ENCODE results near the gene MYO1G. TPM values are rescaled to one million over a fixed set of nuclear protein-coding genes. Genes with fewer than 3 reads are reported as not detected.

Gene MYO1G
- polyA plus RNA-seq, 1 of the 3 experiments (the other 2 are of a cell fraction) = 0.05 TPM

DNA sequence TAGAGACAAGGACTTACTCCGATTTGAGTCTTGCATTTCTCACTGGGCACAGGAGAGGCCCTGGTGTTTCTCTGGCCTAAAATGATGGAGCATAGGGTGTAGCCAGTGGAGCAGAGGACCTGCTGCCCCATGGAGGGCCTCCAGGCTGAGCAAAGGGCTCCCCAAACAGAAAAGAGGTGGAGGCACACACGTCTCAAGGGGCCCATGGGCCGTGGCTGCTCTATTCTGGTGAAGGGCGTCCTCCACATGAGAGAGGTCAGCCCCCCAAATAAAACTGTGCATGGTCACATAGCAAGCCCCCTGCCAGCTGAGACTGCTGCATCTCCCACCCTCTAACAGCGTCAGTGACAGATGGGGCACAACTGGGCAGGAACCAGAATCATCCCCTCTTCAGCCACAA lies 41.4 kb downstream of the MYO1G start:
- no peaks in the 10 kb centered on the region for H3K4me1 ChIP-seq (ENCODE audit: control insufficient read depth in 1 of 2, insufficient read depth in 2 of 2, low read depth in 1 of 2, low read length in 1 of 2)
- no peak overlapping the region for H3K4me3 ChIP-seq (ENCODE audit: low read depth in 2 of 2, low read length in 1 of 2)

DNA sequence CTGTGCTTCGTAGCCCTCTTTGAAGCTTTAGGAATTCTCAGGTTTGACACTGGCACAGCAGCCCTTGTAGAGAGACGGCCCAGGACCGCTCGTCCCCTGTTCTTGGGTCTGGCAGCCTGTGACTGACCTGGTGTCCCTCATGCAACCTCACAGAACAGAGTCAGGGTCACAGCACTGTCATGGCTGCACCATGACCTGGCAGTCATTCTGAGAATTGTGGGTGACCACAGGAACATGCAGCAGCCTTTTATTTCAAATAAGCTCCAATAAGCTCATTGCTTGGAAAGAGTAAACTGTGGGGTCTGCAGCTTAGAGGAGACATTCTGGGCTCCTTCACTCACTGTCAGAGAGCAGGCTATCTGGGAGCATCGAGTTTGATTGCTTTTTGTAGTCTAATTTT lies 42.5 kb downstream of the MYO1G start:
- Histone ChIP-seq H3K9ac (no peak overlapping the region), H3K27me3 (ENCODE audit: insufficient read depth) (peaks cover 27% of the 10 kb centered on the region; the same call in 1 of the 2 replicates), H3K4me1 (ENCODE audit: control insufficient read depth in 1 of 2, insufficient read depth in 2 of 2, low read depth in 1 of 2, low read length in 1 of 2) (no peaks in the 10 kb centered on the region), H4K20me1 (ENCODE audit: insufficient read depth) (no peaks in the 10 kb centered on the region), H3K9me3 (no peaks in the 10 kb centered on the region), H3K4me2 (no peak overlapping the region), H3K79me2 (ENCODE audit: insufficient read depth) (no peaks in the 10 kb centered on the region), H3K27ac (ENCODE audit: low read depth in 2 of 2, low read length in 1 of 2) (no peak overlapping the region), H2AFZ (ENCODE audit: low read depth) (no peak overlapping the region), H3K4me3 (ENCODE audit: low read depth in 2 of 2, low read length in 1 of 2) (no peak overlapping the region), H3F3A (replicated peaks; ENCODE audit: insufficient read depth) (no peaks in the 10 kb centered on the region), H3K9me2 (no peaks in the 10 kb centered on the region), H3K36me3 (replicated peaks in 1 of 2; ENCODE audit: control insufficient read depth in 1 of 2, insufficient read depth in 2 of 2, low read length in 1 of 2) (no peaks in the 10 kb centered on the region)
- no peak for TF ChIP-seq MEF2A (IDR thresholded peaks at IDR 0.05; ENCODE audit: borderline replicate concordance, low read depth)
- TF ChIP-seq GABPA (IDR thresholded peaks at IDR 0.05; ENCODE audit: low read depth) = no peak
- TF ChIP-seq, protein P1, sequence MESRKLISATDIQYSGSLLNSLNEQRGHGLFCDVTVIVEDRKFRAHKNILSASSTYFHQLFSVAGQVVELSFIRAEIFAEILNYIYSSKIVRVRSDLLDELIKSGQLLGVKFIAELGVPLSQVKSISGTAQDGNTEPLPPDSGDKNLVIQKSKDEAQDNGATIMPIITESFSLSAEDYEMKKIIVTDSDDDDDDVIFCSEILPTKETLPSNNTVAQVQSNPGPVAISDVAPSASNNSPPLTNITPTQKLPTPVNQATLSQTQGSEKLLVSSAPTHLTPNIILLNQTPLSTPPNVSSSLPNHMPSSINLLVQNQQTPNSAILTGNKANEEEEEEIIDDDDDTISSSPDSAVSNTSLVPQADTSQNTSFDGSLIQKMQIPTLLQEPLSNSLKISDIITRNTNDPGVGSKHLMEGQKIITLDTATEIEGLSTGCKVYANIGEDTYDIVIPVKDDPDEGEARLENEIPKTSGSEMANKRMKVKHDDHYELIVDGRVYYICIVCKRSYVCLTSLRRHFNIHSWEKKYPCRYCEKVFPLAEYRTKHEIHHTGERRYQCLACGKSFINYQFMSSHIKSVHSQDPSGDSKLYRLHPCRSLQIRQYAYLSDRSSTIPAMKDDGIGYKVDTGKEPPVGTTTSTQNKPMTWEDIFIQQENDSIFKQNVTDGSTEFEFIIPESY (IDR thresholded peaks at IDR 0.05; ENCODE audit: borderline replicate concordance, low read depth) = no peak
- TF ChIP-seq ELF1 (IDR thresholded peaks at IDR 0.05) = no peak
- TF ChIP-seq SMC3 (IDR thresholded peaks at IDR 0.05; ENCODE audit: low read depth, low read length) = no peak
- no peak for TF ChIP-seq IRF3 (IDR thresholded peaks at IDR 0.05; ENCODE audit: low read depth, low read length)
- no peak for TF ChIP-seq MXI1 (IDR thresholded peaks at IDR 0.05; ENCODE audit: low read depth, low read length)
- no peak for TF ChIP-seq TCF12 (IDR thresholded peaks at IDR 0.05)
- TF ChIP-seq SIN3A (IDR thresholded peaks at IDR 0.05; ENCODE audit: borderline replicate concordance, low read depth, low read length) = no peak
- TF ChIP-seq EP300 (IDR thresholded peaks at IDR 0.05; ENCODE audit: borderline replicate concordance in 1 of 2, low read depth in 1 of 2, low read length in 1 of 2) = no peak
- ChIA-PET POLR2A (interaction anchor here (0.6 kb wide), 1 partner anchor 318 kb away, joined by 3 read pairs; no protein-coding TSS in a partner anchor), CTCF (interaction anchor here (0.6 to 3.8 kb wide), 2 partner anchors 14 to 60 kb away, joined by 3 to 19 read pairs; no protein-coding TSS in a partner anchor)
- WGBS (ENCODE audit: low lambda C conversion rate) = 40% methylated on average over 4 of the region's 5 CpGs
- DNase-seq = no peak

More for the DNA sequence above, 41.4 kb downstream of the MYO1G start:
- Histone ChIP-seq H3K79me2 (ENCODE audit: insufficient read depth) (no peaks in the 10 kb centered on the region), H3K36me3 (replicated peaks in 1 of 2; ENCODE audit: control insufficient read depth in 1 of 2, insufficient read depth in 2 of 2, low read length in 1 of 2) (no peaks in the 10 kb centered on the region), H3K27me3 (ENCODE audit: insufficient read depth) (peaks cover 27% of the 10 kb centered on the region; the same call in 1 of the 2 replicates), H3K27ac (ENCODE audit: low read depth in 2 of 2, low read length in 1 of 2) (no peak overlapping the region), H3K4me2 (no peak overlapping the region), H4K20me1 (ENCODE audit: insufficient read depth) (no peaks in the 10 kb centered on the region), H3F3A (replicated peaks; ENCODE audit: insufficient read depth) (no peaks in the 10 kb centered on the region), H3K9ac (no peak overlapping the region), H3K9me3 (no peaks in the 10 kb centered on the region), H3K9me2 (no peaks in the 10 kb centered on the region), H2AFZ (ENCODE audit: low read depth) (no peak overlapping the region)
- ChIA-PET POLR2A (no interaction called here), CTCF (interaction anchor here (0.7 to 1.3 kb wide), 3 partner anchors 15 to 29 kb away, joined by 3 to 6 read pairs (median 3); no protein-coding TSS in a partner anchor)
- TF ChIP-seq TAF1 (IDR thresholded peaks at IDR 0.05; ENCODE audit: borderline replicate concordance, low read depth, low read length) (no peak), EP300 (IDR thresholded peaks at IDR 0.05; ENCODE audit: borderline replicate concordance in 1 of 2, low read depth in 1 of 2, low read length in 1 of 2) (no peak), RFX5 (IDR thresholded peaks at IDR 0.05; ENCODE audit: low read length) (no peak), TCF12 (IDR thresholded peaks at IDR 0.05) (no peak), MEF2A (IDR thresholded peaks at IDR 0.05; ENCODE audit: borderline replicate concordance, low read depth) (no peak), MXI1 (IDR thresholded peaks at IDR 0.05; ENCODE audit: low read depth, low read length) (no peak)
- TF ChIP-seq, protein P2, sequence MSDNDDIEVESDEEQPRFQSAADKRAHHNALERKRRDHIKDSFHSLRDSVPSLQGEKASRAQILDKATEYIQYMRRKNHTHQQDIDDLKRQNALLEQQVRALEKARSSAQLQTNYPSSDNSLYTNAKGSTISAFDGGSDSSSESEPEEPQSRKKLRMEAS (IDR thresholded peaks at IDR 0.05; ENCODE audit: low read depth) = no peak
- no peak for DNase-seq
- WGBS (ENCODE audit: low lambda C conversion rate) = 27% methylated on average over 4 of the region's 5 CpGs
